Measurements from ENCODE around the gene CPEB3. TPM values are rescaled to one million over a fixed set of nuclear protein-coding genes. Genes with fewer than 3 reads are reported as not detected.
A peak's percentile ranks its signal among the peaks of the same experiment; 100 is the strongest.
"Not testable (repeated sequence)": the region's sequence is repeated elsewhere in the genome, so short reads cannot be mapped to it uniquely, and the experiment has no call there.

CPEB3 gene
- total RNA-seq, 1 donor from 2014 or later: 2.6 TPM

DNA sequence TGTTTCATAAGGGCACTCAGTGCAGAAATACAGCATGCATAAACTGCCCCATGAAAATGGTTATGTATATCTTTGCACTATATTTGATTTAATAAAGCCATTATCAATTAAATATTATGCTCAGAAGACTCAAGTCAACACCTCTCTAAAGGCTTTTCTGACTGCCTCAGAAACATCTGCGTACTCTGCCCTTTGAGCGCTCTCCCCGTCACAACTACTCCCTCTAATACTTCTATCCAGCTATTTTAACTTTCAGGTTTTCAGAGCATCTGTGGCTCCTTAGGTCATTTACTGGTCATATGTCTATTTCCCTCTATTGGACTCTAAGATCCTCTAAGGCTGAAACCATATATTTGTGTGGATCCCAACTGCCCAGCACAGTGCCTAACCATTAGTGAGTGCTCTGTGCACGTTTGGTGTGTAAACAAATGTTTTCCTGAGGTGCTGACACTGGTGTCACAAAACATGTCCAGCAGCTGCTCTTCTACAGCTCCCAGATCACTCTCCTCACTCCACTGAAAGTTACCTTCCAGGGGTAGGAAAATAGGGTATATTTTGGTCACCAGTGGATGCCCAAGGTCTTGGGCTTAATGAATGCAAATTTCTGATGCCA, 188.2 kb downstream of the CPEB3 start:
- no peak for DNase-seq

- DNase-seq: no peak
Observed at GRCh38 chr10:92094960-92095359, 195.9 kb downstream of the CPEB3 start.

GRCh38 chr10:92091965-92092364, 198.9 kb downstream of the CPEB3 start:
- DNase-seq: no peak

- DNase-seq: peak; percentile 65
Observed at GRCh38 chr10:92087750-92088395, 203.0 kb downstream of the CPEB3 start.

DNA sequence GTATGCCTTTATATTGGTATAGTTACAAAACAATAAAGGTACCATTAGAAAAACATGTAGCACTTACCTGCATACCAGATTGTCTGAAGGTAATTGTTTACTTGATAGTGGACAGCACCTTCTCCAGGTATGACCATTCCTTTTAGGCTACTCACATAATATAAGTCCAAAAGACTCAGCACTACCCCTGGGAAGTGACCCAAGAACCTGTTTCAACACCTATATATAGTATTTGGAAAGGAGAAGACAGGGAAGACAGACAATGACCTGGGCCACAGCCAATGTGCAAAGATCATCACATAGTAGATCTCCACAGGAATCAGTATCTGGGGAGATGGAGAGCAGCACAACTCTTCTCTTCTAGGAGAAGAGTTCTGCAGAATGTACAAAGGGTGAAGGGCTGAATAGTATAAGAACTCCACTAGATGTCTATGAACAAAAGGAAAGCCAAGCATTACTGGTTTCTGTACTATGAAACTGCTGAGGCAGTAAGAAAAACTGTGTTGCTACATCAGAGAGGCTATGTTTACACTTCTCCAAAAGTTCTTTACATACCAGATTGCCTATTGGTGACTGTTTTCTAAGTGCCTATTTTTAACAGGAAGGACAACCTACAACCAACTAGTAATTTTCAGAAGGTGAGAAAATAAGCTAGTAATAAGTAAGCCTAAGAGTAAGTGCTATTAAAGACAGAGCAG, 208.1 kb downstream of the CPEB3 start:
- DNase-seq: no peak

DNA sequence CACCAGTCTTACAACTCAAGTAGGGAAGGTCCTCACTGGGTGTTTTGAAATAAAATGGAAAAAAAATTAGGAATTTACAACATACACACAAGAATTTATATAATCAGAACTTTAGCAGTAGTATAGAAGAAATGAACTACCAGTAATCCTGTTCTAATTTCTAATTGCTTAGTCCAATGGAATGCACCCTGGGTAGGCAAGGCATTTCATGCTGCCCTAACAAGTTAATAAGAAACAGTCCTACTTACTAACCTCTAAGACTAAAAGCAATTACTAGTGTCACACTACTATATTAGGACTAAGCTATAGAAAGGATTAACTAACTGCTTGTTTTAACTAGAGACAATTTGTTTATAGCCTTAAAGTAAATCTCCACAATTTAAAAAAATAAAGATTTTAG, 209.2 kb downstream of the CPEB3 start:
- DNase-seq: no peak

DNA sequence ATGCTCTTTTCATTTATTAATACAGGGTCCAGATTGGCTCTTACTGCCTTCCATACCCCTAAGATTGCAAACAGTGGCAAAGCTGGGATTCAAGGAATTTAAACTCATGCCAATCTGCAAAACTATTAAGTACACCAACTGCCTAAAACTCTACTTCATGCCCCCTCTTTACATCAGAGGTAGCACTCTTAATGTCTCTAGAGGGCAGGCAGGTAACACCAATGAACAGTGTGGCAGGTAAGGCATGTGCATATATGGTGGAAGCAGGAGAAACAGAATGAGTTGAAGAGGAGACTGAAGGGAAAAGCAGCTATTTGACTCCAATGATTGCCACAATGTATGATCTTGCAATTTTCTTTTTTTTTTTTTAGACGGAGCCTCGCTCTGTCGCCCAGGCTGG, 210.6 kb downstream of the CPEB3 start:
- DNase-seq: no peak

DNA sequence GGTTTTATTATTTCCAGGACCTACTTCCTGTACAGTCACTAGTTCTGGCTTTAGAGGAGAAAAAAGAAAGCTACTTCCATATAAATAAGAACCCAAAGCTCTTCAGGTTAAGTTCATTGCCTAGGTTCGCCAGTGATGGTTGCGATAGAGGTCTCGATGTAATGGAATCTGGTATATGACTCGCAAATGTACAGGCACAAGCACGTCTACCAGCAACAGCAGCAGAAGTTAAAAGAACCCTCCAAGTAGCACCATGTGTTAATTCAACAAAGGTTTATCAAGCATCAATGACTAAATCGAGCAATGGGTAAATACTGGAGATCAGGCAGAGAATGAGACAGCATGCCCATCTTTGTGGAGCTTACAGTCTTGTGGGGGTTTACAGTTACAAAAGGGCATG, 211.9 kb downstream of the CPEB3 start:
- no peak for DNase-seq

DNA sequence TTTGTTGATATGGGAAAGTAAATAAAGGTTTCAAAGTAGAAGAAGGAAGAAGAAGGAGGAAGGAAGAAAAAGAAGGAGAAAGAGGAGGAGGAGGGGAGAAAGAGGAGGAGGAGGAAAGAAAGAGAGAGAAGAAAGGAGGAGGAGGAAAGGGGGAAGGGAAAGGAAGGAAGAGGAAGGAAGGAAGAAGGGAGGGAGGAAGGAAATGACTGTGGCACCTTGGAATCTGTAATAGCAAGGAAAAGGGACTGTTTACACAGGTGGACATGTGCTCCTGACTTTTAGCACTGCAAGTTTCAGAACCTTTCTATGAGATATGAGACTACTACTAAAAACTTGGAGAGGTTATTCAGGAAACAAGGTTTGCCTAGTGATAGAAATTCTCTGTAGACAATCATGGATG, 214.2 kb downstream of the CPEB3 start:
- DNase-seq: no peak

GRCh38 chr10:92075829-92076228, 215.0 kb downstream of the CPEB3 start:
- DNase-seq: no peak

DNA sequence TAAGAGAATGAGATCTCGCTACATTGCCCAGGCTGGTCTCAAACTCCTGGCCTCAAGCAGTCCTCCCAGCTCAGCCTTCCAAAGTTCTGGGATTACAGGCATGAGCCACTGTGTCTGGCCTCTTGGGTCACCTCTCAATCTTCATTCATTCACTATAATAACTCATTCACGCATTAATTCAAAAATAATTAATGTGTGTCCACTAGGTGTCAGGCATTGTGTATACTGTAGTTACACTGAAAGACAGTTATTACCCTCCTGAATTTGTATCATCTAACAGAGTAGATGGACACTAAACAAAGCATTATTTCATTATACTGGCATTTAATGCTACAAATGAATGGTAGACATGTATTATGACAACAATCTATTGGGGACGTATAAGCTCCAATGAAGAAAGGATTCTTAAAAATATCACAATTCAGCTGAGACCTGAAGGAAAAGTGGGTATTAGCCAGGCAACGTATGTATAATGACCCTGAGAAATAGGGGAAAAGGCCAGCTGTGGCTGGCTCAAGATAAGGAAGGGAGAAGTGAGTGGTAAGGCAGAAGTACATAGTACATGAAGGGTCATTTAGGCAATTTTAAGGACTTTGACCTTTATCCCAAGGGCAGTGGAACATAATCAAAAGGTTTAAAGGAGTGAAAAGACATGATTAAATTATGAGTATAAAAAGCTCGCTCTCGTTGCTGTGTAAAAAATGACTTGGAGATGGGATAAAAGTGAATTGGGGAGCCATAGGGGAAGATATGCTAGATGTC, 216.6 kb downstream of the CPEB3 start:
- DNase-seq: no peak

GRCh38 chr10:92068900-92069299, 222.0 kb downstream of the CPEB3 start:
- DNase-seq: no peak

- DNase-seq: no peak
Observed at GRCh38 chr10:92066386-92066785, 224.5 kb downstream of the CPEB3 start.

DNA sequence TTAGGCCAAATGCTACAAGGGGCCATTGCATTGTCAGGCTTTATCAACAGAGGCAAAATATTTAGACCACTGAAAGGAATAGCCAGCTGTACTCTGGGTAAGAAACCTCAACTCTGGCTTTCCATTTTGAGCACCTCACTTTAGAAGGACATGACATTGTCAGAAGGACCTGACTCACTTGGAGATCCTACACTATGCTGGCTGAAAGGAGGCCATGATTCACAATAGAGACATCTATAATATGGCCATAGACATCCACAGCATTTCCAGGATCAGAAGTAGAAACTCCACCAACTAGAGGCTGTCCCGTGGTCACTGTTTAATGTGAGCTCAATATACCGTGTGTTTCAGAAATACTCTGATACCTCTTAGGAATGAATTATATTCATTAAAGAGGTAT, 226.4 kb downstream of the CPEB3 start:
- no peak for DNase-seq

DNA sequence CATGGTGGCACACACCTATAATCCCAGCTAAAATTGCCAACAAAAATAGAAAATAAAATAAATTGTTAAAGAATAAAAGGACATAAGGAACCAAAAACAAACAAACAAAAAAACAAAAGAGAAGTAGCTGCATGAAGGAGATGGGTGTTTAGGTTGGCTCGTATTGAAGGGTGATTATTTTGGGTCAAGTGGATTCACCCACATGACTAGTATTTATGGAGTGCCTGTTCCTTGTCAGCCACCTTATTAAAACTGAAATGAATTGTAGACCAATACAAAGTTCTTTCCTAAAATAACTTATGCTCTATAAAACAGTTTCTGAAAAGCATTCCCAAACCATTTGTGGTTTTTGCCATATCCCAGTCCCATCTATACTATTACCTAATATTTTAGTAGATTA, 228.6 kb downstream of the CPEB3 start:
- DNase-seq: no peak

- no peak for DNase-seq
Observed at GRCh38 chr10:92054807-92055206, 236.1 kb downstream of the CPEB3 start.

- no peak for DNase-seq
Observed at GRCh38 chr10:92052741-92053140, 238.1 kb downstream of the CPEB3 start.

DNA sequence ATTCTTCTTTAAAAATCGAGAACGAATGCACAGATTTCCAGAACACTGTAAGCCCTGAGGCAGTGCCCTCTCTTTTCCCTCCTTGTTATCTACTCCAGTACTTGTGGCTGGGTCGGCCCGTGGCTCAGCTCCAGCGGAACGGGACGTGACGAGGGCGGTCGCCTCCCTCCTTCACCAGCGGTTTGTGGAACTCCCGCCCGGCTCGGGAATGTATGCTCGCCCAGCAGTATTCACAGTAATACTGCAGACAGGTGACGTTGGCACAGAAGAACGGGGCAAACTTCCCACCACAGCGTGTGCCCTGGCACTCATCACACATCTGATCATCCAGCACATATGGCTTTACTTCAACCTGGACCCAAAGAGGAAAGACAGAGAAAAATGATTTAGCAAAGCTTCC, 238.8 kb downstream of the CPEB3 start:
- DNase-seq: no peak

DNA sequence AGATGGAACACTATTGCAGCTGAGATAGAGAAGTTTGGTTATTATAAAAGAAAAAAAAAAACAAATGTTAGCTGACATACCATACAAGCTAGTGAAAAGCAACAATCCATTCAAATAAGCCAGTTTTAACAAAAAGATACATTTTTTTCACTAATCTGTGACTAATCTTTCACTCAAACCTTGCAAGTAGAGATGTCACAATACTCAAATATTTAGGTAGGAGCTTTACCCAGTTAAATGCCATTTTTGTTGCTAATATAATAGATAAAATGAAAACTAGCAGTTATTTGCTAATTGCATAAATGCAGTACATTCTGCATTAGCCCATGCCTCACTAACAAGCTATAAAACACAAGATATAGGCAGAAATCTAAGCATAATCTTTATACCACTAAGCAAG, 243.7 kb downstream of the CPEB3 start:
- no peak for DNase-seq

GRCh38 chr10:92045641-92046106, 245.2 kb downstream of the CPEB3 start:
- no peak for DNase-seq

- no peak for DNase-seq
Observed at GRCh38 chr10:92042541-92042940, 248.3 kb downstream of the CPEB3 start.

DNA sequence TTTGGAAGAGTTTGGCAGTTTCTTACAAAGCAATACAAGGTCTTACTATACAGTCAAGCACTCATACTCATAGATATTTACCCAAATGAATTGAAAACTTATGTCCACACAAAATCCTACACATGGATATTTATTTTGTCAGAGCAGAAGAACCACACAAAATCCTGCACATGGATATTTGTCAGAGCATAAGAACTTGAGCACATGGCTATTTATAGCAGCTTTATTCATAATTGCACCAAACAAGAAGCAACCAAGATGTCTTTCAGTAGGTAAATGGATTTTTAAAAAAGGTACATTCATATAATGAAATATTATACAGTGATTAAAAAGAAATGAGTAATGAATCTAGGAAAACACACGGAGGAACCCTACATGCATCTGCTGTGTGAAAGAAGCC, 251.9 kb downstream of the CPEB3 start:
- DNase-seq: no peak

DNA sequence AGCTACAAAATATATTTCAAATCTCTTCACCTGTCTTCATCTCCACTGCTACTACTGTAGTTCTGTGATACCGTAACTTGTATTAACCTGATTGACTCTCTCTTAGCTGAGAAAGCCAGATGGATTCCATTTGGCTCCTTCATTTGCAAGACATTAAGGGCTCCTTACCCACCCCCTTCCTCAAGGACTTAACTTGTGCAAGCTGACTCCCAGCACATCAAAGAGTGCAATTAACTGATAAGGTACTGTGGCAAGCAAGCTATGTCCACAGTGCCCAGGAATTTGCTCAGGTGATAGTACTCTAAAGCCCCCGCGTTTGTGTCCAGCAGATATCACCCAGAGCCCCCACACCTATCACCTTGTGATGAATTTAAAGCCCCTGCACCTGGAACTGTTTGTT, 257.8 kb downstream of the CPEB3 start:
- not testable (repeated sequence) for DNase-seq
